GM23248 (cell line): ENCODE results near the gene SMAD5.

Source experiments
- EZH2 ChIP-seq: fragments of 200-600 bp; sonication (generic); IDR thresholded peaks from 2 replicates; pipeline ENCODE4 v1.6.1; 2018; ENCODE audit warnings: antibody characterized with exemption, mild to moderate bottlenecking; ENCODE audit not compliant: insufficient read depth, poor library complexity, severe bottlenecking
- EZH2phosphoT487 ChIP-seq: fragments of 200-600 bp; sonication (generic); IDR thresholded peaks from 2 replicates; pipeline ENCODE4 v1.6.1; 2018; ENCODE audit warnings: antibody characterized with exemption, moderate library complexity, mild to moderate bottlenecking, low read depth; ENCODE audit not compliant: insufficient read depth

DNA sequence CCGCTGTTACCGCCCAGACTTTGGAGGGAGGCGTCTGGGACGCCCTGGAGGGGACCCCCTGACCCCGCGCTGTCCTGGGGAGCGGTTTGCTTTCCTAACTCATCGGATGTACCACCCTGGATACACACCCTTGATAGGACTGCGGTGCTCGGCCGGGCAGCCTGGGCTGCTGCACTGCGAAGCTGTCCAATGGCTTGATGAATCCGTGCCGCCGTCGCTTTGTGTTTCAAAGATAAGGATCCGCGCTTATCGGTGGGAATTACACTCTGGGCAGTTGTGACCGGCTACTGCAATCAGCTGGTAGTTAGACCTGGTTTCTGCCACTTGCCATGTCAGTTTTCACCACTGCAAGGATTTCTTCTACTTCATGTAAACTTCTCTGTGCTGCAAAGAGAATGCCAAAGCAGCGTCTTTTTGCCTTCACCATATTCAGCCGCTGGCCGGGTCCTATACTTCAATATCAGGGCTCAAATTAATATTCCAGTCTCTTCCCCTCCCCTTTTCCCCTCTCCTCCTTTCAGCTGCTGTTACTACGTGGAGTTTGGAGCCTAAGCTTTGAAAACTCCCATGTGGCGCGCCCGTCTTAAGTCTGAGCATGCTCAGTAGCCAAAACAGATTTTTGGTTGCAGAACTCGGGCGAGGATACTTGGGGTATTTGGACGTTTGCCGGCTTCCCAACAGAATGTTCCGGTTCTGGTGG is 727 bp downstream of the SMAD5 start:
- TF ChIP-seq EZH2 (no peak), EZH2phosphoT487 (no peak)
